DMS53 (cell line): ENCODE data around the gene ATOH8.

Experiments used
- DNase-seq: peaks from one replicate; lab custom pipeline; 2025; lab: John Stamatoyannopoulos, UW

Gene ATOH8

DNA sequence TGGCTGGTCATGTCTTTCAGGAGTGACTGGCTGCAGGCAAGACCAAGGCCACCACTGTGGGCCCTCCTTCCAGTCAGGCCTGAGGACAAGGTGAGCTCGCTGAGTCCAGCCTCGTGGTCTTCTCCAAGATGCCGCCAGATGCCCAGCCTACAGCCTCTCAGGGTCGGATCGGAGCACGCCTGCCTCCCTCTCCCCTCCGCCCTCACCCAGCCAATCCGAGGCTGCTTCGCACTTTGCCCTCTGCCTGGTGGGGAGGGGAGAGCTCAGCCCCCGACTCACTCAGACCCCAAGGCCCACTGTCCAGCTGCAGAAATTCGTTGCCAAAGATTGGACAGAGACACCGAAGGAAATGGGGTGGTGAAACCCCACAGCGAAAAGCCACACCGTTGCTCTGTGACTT, 33.1 kb downstream of the ATOH8 start:
- DNase-seq: no peak

DNA sequence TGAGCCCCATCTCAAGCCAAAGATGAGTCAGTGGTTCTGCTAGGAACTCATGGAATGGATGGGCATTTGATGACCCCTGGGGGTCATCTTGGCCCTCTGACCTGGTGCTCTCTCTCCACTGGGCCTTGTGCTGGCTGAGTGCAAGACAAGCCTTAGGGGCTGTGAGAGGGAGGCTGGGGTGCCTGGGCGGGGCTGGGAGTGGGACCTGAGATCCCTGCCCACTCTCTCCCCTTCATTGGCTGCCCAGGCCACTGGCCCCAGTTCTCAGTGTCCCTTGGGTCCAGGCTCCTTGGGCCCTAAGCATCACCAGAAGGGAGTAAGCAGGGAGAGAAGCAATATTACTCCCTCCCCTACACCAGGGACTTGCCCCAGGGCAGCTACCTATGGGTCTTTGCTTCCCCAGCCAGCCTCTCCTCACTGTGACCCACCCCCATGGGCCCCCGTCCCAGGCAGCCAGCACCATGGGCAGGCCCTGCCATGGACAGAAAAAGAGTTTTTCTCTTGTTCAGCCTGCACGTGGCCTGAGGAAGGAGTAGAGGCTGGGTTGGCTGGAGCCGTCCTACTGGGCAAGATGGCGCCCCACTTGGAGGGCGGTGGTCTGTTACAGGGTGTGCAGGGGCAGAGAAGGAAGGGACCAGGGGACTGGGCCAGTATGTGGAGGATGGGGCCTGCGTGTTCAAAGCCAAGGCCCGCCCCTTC, 33.6 kb downstream of the ATOH8 start:
- no peak for DNase-seq

DNA sequence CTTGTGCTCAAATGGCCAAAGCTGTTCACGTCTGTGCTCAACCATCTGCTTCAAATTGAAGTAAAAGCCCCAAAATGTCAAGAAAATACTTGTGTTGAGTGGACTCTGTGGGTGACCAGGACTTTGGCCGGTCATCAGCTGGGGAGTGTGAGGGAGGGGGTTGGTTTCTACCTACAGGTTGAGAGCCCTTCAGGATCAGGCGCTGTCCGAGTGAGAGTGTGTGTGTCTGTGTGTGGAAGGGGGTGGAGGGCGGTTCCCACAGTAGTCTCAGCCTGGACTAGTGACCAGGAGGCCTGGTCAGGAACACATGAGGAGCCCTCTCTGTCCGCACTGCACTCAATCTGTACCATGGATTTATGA, 34.2 kb downstream of the ATOH8 start:
- no peak for DNase-seq

DNA sequence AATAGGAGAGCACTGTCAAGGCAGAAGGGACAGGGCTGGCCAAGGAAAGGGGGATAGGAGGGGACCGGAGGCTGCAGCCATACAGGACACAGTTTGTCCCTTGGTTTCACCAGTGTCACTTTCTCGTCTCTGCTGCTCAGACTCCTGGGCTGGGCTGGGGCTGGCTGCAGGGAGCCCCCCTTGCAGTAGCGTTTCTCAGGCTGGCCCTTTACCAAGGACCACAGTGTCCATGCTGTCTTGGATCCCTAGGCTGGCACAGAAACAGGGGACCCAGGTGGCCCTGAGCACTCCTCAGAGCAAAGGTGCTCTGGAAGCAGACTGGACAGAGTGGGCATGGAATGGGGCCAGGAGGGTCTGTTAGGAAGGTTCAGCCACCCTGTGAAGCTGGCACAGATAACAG, 34.8 kb downstream of the ATOH8 start:
- DNase-seq: no peak

DNA sequence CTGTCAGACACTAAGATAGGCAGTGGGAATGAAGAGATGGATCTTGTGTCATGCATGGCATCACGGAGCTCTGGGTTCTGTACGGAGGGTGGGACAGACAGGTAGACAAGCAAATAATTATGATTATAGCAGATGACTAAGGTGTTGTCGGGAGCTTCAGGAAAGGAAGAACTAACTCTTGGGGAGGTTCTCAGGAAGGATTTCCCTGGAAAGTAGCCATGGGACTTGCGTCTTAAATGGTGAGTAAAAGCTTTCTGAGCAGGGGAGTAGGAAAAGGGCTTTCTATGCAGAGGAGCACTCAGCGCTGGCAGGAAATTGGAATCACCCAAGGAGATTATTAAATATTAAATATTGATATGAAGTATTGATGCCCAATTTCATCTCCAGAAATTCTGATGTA, 35.5 kb downstream of the ATOH8 start:
- peak; percentile 21 for DNase-seq

DNA sequence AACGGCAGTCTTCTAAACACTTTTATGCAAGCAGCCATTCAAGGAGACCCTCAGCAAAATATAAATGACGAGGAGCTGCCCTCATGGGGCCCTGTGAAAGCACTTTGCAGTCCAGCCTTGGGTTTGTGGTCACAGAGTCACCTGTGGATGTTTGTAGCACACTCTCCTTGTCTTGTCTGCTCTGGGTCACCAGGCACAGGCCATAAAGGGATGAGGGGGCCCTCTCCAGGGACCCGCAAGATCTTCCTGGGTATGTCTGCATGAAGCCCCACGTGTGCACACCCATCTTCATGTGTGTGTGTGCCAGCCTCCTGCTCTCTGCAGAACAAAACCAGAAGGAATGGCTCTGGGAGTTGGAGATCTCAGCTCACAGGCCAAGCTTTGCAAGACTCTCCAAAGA, 36.2 kb downstream of the ATOH8 start:
- no peak for DNase-seq

DNA sequence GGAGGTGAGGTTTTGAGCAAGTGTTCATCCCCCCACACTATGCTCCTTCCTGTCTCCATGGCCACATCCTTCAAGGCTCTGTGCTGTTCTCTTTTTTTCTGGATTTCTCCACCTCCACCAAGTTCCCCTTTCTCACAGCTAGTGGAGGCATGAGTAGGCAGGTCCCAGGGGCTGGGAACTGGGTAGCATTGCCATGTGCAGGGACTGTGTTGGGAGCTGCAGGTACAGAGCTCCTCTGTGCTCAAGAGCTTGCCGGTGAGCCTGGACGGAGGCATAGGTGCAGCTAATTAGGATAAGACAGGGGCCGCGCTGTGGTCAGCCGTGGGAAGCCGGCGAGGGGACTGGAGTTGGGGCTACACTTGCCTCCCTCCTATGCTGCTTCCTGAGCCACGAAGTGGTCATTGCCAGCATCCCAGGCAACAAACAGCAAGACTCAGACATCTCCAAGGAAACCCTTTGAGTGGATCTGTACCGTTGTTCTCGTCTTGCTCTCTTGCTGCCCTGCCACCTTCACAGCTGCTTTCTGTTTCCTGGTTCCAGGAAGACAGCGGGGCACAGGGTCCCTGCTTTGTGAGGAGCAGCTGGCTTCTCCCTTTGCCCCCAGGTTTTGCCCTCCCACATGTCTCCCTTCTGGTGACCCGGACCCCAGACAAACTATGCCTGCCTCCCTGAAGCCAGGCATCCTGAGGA, 36.9 kb downstream of the ATOH8 start:
- no peak for DNase-seq

DNA sequence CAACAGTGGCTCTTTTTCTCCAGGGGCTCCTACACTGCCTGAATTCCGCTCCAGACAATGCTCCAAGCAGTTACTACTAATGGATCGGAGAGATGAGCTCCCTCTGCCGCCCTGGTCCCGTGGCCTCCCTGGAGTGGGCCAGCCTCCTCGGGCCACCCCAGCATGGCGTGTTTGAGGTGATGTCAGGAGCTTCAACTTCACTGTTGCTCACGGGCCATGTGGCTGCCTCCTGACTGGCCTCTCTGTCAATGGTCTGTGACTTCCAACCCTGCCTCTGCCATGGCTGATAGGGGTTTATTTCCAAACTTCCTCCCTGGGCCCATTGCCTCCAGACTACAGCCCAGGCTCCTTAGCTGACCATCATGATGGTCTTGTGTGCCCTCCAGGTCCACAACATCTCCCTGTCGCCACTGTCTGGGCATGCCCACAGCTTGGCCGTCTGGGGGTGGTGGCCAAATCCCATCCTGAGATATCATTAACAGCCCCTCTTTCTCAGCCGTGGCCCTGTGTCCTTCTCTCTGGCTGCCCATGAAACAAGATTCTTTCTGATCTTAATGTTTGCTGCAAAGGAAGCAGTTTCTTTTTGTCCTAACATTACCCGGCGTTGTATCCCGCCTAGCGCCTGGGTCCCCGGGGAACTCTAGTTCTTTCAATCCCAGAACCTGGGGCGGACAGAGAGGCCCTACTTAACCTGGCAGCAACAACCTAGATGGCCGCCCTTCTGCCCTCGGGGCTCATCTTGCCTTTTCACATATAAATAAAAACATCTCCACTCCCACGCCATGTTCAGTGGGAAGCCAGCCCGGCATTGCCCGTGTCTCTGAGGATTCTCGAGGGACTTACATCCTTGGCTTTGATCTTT, 38.1 kb downstream of the ATOH8 start:
- DNase-seq: no peak

DNA sequence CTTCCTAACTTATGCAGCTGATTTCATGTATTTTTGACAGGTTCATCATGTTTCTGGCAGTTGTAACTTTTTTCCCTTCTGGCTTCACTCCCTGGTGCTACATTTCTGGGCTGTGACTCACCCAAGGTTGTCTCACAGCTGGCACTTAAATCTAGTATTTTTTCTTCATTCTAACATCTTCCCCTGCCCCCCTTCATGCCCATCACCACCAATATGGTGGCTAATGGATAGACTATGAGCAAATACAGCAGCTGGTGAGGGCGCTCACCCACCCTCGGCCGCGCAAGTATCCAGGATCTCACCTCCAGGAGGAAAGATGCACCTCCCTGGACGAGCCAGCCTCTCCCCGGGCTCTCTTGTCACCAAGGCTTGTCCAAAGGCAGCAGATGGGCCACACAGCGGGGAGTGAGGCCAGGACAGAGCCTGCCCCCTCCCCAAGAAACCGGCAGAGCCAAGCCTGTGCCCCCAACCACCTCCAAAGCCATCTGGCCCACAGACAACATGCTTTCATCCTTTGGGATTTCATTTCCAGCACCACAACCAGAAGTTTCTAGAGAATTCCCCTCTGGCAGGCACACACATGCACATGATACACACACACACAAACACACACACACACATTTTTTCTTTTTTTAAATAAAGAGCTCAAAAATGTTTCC, 39.1 kb downstream of the ATOH8 start:
- no peak for DNase-seq

DNA sequence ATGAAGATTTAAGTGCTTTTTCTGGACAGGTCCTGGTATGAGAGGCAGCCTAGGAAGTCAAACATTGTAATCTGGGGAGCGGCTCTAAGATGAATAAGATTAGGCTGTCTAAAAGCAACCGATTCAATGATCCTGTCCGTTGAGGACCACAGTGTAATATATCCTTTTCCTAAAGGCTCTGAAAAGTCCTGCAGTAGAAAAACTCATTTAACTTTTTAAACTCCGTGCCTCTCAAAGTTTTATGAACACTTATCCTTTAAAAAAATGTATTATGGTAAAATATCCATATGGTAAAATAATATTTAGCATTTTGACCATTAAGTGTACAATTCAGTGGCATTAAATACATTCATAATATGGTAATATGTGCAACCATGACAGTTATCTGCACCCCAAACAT, 39.8 kb downstream of the ATOH8 start:
- no peak for DNase-seq

DNA sequence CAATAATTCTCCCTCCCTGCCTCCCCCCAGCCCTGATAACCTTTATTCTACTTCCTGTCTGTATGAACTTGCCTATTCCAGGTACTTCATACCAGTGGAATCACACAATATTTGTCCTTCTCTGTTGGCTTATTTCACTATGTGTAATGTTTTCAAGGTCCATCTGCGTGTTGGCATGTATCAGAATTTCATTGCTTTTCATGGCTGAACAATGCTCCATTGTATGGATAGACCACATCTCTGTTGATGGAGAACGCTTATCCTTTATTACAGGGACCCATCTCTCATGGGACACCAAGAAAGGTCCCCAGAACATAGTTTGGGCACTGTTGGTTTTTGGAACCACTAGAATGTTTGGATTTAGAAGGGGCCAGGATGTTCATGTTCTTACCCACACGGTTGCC, 40.2 kb downstream of the ATOH8 start:
- no peak for DNase-seq

DNA sequence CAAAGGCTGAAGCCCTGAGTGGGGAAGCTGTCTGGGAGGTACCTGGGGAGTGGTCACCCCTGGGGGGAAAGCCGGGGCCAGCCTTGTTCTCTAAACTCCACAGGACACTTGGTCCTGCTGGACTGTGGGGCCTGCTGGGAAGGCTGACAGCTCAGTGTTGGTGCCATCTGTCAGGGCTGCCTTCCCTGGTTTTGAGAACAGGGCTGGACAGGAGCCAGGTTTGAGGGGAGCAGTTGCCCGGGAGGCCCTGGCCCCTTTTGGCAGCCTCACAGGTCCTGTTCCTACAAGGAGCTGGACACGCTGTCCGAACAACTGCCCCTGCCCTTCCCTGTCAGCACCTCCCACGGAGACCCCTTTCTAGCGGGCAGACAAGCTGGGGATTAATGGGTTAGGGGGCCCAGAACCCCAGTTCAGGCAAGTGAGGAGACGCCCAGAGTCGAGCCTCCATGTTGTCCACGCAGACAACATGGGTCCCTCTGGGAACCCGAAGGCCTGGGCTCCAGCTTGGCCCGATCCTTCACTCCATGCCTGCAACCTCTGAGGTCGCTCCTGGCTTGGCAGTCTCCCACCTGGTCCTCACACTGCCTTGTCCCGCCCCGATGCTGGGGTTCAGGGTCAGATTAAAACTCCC, 40.8 kb downstream of the ATOH8 start:
- no peak for DNase-seq

DNA sequence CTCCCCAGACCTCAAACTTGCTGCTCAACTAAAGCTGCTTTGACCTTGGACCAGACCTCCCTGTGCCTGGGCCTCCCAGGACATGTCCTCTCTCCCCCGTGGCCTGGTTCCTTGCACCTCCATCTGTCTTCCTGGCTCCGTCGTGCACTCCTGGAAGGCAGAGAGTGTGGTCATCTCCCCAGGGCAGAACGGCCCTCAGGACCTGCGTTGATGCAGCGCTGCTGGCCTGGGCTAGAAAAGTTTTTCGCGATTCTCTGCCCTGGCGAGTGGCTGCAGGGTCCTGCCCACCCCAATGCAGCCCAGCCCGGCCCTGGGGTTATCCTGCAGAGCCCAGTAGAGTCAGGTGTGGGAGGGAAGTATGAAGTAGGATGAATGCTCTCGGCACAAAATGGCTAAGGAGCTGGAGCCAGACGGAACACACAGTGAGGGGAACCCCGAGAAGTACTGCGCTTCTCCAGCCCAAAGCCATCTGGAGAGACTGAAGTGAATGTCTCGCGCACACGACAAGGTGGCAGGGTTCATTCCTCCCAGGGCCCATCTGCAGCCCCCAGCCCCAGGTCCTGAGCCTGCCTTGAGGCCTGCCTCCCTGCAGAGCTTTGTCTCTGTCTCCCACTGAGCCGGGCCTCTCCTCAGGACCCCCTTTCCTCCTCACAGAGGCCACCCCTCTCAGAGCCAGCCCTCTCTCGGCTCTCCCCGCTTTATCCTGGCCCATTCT, 41.7 kb downstream of the ATOH8 start:
- no peak for DNase-seq

DNA sequence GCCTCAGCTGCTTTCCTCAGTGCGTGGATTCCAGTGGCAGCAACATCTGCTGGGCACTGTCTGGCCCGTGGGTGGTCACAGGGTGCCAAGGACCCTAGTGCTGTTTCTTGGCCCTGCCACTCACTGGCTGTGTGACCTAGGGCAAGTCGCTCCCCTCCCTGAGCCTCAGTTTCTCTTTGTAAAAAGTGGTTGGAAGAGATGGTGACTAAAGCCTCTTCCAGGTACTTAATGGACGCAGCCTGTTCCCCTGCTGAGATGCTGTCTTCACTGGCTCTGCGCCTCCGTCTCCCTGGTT, 42.2 kb downstream of the ATOH8 start:
- DNase-seq: no peak

DNA sequence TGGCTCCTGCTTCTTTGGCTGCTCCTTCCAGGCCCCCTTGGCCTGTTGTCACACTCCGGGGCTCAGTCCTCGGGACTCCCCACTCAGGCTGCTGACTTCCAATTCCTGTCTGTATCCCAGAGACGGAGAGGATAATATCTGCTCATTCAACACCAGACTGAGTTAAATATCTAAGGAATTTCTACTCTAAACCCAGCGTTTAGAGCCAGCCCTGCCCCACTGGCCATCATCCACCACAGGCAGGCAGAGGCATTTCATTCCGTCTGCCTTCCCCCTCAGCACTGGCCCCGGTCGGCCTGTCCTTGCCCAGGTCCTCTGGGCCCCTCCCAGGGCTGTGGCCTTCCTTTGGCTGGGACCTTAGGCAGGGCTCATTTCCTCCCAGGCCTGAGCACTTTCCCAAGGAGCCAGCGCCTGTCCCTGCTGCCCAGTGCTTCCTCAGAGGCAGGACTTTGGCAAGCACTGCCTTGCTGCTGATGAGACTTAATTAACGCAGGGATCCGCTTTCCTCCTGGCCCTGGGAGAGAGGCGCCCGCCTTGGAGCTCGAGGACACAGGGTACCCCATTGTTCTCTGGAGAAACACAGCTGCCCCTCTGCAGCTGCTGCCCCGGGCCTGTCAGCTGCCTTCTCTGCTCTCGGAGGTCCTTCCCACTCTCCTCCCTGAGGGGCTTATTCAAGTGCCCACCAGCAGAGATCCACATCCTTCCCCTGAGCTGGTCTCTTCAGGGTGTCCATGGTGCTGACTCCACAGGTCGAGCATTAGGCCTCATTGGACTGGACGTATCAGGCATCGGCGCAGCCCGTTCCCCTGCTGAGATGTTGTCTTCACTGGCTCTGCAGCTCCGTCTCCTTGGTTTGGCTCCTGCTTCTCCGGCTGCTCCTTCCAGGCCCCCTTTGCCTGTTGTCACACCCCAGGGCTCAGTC, 42.8 kb downstream of the ATOH8 start:
- DNase-seq: no peak

DNA sequence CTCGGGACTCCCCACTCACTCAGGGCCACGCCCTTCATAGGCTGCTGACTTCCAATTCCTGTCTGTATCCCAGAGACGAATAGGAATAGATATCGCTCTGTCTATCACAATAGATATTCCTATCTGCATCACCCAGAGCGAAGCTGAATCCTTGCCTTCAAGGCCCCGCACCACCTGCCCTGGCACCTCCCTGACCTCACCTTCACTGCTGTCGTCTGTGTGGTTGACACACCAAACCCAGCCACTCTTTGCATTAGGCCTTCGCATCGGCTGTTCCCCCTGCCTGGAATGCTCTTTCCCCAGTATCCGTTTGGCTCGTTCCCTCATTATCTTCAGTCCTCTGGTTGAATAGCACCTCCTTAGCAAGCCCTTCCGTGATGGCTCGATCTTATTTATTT, 43.5 kb downstream of the ATOH8 start:
- no peak for DNase-seq

DNA sequence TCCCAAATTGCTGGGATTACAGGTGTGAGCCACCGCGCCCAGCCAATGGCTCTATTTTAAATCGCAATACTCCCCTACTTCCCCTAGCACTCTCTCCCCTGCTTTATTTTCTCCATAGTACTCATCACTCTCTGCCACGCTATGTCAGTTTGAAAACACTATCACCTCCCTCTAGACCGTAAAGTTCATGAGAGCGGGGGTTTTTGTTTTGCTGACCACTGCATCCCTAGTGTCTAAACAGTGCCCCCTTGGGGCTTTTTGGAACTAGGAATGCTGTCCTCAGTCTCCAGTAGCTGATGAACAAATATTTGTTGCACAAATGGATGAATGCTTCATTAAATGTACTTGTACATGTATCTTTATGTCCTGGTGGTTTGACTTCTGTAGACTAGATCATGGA, 44.1 kb downstream of the ATOH8 start:
- peak; percentile 42 for DNase-seq

DNA sequence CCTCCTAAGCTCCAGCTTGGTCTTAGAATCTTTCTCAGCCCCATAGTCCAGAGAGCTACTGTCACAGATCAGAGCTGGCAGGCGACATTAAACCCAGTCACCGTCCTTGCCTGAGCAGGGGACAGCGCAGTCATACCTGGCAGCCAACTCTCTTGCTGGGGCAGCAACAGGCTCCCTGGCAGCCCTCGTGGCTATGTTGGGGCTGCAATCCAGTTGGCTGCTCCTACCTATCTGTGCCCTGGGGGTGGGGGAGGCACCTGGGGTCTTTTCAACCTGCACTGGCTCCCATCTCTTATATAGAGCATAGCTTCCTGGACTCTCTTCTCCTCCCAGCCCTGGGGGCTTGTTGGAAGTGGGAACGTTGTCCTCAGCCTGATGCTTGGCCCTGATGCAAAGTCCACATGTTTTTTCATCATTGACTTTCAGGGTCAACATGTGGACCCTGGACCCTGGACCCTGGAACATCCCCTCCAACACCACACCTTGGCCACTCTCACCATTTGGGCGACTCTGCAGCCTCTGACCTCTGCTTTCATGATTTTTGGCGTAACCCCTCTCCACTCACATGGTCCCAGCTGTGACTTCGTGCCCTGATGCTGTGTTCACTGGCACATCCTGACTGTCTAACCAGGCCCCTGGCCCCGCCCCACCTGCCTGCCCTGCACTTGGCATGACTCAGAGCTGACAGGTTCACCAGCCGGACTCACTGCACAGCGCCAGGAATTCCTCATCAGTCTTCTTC, 45.6 kb downstream of the ATOH8 start:
- peak; percentile 90 for DNase-seq

DNA sequence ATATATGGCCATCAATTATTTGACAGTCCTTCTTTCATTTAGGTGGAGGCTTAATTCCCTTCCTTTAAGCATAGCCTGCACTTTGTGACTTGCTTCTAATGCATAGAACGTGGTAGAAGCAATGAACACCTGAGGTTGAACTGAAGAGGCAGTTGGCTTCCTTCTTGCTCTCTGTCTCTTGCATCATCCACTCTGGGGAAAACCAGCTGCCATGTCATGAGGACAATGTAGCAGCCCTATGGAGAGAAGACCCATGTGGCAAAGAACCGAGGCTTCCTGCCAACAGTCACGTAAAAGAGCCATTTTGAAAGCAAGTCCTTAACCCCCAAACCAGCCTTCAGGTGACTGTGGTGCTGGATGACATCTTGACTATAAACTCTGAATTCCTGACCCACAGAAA, 46.8 kb downstream of the ATOH8 start:
- peak; percentile 26 for DNase-seq

DNA sequence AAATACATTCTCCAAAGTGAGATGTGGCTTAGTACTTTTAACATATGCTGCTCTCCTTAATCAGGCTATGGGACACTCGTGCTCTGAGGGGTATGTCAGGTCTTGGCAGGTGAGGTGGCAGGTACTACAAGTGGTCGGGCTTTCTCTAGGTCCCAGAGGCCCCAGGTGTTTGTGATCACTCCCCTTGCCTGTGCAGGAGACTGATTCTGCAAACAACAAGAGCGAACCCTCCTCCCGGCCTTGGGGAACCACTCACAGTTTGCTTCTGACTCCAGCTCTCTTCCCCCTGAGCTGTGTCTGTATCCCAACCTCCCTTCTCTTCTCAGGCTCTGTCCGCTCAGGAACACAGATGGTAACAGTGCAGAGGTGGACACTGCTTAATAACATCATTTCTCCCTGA, 48.1 kb downstream of the ATOH8 start:
- no peak for DNase-seq
